ENCODE data around the gene PKMYT1.

- TF ChIP-seq, protein P1, sequence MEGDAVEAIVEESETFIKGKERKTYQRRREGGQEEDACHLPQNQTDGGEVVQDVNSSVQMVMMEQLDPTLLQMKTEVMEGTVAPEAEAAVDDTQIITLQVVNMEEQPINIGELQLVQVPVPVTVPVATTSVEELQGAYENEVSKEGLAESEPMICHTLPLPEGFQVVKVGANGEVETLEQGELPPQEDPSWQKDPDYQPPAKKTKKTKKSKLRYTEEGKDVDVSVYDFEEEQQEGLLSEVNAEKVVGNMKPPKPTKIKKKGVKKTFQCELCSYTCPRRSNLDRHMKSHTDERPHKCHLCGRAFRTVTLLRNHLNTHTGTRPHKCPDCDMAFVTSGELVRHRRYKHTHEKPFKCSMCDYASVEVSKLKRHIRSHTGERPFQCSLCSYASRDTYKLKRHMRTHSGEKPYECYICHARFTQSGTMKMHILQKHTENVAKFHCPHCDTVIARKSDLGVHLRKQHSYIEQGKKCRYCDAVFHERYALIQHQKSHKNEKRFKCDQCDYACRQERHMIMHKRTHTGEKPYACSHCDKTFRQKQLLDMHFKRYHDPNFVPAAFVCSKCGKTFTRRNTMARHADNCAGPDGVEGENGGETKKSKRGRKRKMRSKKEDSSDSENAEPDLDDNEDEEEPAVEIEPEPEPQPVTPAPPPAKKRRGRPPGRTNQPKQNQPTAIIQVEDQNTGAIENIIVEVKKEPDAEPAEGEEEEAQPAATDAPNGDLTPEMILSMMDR (conservative IDR thresholded peaks at IDR 0.05; ENCODE audit: low read length): no peak
- no peak for TF ChIP-seq EZH2phosphoT487 (IDR thresholded peaks at IDR 0.05; ENCODE audit: borderline replicate concordance, low read depth, low read length)
These were observed 1.6 kb upstream of the PKMYT1 start for GRCh38 chr16:2981899-2982250.
